Measurements from ENCODE around the gene CHST11.

- TF ChIP-seq CTCF (conservative IDR thresholded peaks at IDR 0.05; ENCODE audit: low read depth, low read length) (no peak), EZH2 (IDR thresholded peaks at IDR 0.05; ENCODE audit: borderline replicate concordance, low read depth, low read length, poor library complexity, severe bottlenecking) (no peak)
These were observed 286.4 kb downstream of the CHST11 start for GRCh38 chr12:104743202-104743580.

Measured in A673 (cell line).